ENCODE results near the gene DCUN1D3. TPM values are rescaled to one million over a fixed set of nuclear protein-coding genes. Genes with fewer than 3 reads are reported as not detected.
"Not testable (repeated sequence)": the region's sequence is repeated elsewhere in the genome, so short reads cannot be mapped to it uniquely, and the experiment has no call there.

The DCUN1D3 gene
- total RNA-seq, 3 donors from 2014 or later, result 10.0 to 21.5 (median 12.2) TPM

GRCh38 chr16:20807862-20808261, 92.3 kb downstream of the DCUN1D3 start:
- no peak for ATAC-seq
- Histone ChIP-seq H3K36me3 (ENCODE audit: low read depth) (no peaks in the 10 kb centered on the region), H3K4me3 (no peak overlapping the region), H3K9me3 (no peaks in the 10 kb centered on the region), H3K4me1 (ENCODE audit: low read depth) (no peaks in the 10 kb centered on the region)
- intact Hi-C loops (cut with DNase I, micrococcal nuclease), result no loop called here
- DNase-seq, result peak in 1 of 3 donors; percentile 30
- TF ChIP-seq CTCF (IDR thresholded peaks at IDR 0.05), result no peak

DNA sequence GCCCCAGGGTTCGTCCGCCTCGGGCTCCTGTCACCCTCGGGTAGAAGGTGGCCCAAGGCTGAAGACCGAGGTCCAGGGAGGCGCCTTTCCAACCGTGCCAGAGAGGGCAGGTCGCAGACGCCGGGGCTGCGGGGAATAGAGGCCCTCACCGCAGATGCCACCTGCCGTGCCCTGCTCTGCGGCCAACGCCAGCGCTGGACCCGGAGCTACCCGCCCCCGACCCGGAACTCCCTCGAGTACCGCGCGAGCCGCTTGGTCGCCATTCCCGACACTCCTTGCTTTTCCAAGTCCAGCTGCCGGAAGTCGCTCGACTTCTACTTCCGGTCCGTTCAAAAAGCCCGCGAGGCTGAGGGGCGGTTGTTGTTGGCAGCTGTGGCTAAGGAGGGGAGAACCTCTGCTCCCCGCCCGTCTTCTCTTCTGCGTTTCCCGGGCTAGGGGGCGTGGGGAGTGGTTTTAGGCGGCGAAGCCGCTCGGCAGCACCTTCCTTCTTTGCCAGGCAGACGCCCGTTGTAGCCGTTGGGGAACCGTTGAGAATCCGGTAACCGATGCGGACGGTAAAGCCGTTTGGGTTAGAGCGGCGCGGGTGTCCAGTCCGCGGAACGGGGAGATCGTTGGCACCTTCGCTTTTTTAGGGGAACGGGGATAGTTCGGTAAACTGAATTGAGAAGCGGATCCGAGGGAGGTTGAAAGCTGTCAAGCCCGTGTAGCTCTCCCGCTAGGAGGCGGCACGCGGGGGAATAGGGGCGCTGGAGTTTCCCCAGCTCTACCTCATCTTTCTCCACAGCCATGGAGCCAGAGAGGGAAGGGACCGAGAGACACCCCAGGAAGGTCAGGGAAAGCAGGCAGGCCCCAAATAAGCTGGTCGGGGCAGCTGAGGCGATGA, 93.7 kb downstream of the DCUN1D3 start, which contains the start of the genes ERI2 and REXO5:
Gene ERI2 (minus strand): TSS at position 305 of the 883 bp plus-strand sequence. CDS start 42 bp downstream, at position 263.
Gene REXO5 (plus strand): TSS at position 360 of the 883 bp plus-strand sequence. CDS start 427 bp downstream, at position 787.
- DNase-seq (peak; percentile 93 to 96 (median 96)), ATAC-seq (peak; percentile 95)
- no peaks in the 10 kb centered on the region for H3K9me3 ChIP-seq
- no peak for TF ChIP-seq CTCF (IDR thresholded peaks at IDR 0.05)
- no peaks in the 10 kb centered on the region for H3K36me3 ChIP-seq (ENCODE audit: low read depth)
- H3K4me3 ChIP-seq, result peak within 1 kb of the TSS; percentile 63
- intact Hi-C loops (cut with DNase I, micrococcal nuclease), result no loop called here
- H3K4me1 ChIP-seq (ENCODE audit: low read depth), result no peaks in the 10 kb centered on the region

- ATAC-seq (peak; percentile 4), DNase-seq (peak in 1 of 3 donors; percentile 31)
- H3K4me1 ChIP-seq (ENCODE audit: low read depth); intact Hi-C loops (cut with DNase I, micrococcal nuclease); H3K36me3 ChIP-seq (ENCODE audit: low read depth); H3K9me3 ChIP-seq: not testable (repeated sequence)
- peak overlapping the region; percentile 63 for H3K4me3 ChIP-seq
Measured at GRCh38 chr16:20805684-20806167, 94.4 kb downstream of the DCUN1D3 start.

Other genes with a start within 250 kb of the DCUN1D3 start
- gene ACSM1, start 202.7 kb downstream of the DCUN1D3 start, total RNA-seq, result 1 to 10 TPM; 1.4 to 3.3 (median 1.5) TPM
- gene THUMPD1, start 158.5 kb downstream of the DCUN1D3 start, total RNA-seq, result 10 to 100 TPM; 30.8 to 52.8 (median 32.4) TPM
- 10 to 100 TPM; 27.0 to 45.1 (median 42.2) TPM for gene ACSM3, start 136.3 kb downstream of the DCUN1D3 start, total RNA-seq
- 10 to 100 TPM; 16.2 to 30.3 (median 30.2) TPM for gene ERI2, start 93.9 kb downstream of the DCUN1D3 start, total RNA-seq
- 1 to 10 TPM; 3.0 to 6.9 (median 4.1) TPM for gene REXO5, start 93.8 kb downstream of the DCUN1D3 start, total RNA-seq
- gene LYRM1, start 413 bp upstream of the DCUN1D3 start, total RNA-seq, result 10 to 100 TPM; 16.4 to 25.2 (median 17.3) TPM

All from mucosa of descending colon (tissue), 3 donors.